Activated CD4-positive, alpha-beta memory T cell treated with anti-CD3 and anti-CD28 coated beads for 36 hours (primary cell): ENCODE measurements around the gene WNT9B. TPM values are rescaled to one million over a fixed set of nuclear protein-coding genes. Genes with fewer than 3 reads are reported as not detected.
"Not testable (repeated sequence)": the region's sequence is repeated elsewhere in the genome, so short reads cannot be mapped to it uniquely, and the experiment has no call there.

ENCODE experiments used
- CTCF ChIA-PET: fragments of 350-600 bp; sonication (Branson Sonifier 250); formaldehyde crosslinking; loops from one replicate; lab custom pipeline; 2021; ENCODE audit warnings: antibody characterized with exemption, inconsistent platforms; lab: Charles Lee
- POLR2A ChIA-PET: fragments of 350-600 bp; sonication (Branson Sonifier 250); formaldehyde crosslinking; loops from one replicate; lab custom pipeline; 2021; ENCODE audit warnings: antibody characterized with exemption; lab: Charles Lee
- DNase-seq: peaks from one replicate; pipeline ENCODE4 v3.0.0-alpha.2; 2020
- H3K27ac Mint-ChIP-seq: one replicate; pipeline ENCODE4 v1.8.0; 2021; ENCODE audit warnings: mixed read lengths
- H3K27me3 Mint-ChIP-seq: one replicate; pipeline ENCODE4 v1.8.0; 2021; ENCODE audit warnings: mixed read lengths
- H3K36me3 Mint-ChIP-seq: one replicate; pipeline ENCODE4 v1.8.0; 2021; ENCODE audit warnings: mixed read lengths
- H3K4me1 Mint-ChIP-seq: one replicate; pipeline ENCODE4 v1.8.0; 2021; ENCODE audit warnings: low read depth, mixed read lengths
- H3K4me3 Mint-ChIP-seq: one replicate; pipeline ENCODE4 v1.8.0; 2021; ENCODE audit warnings: mild to moderate bottlenecking, mixed read lengths
- H3K9me3 Mint-ChIP-seq: one replicate; pipeline ENCODE4 v1.8.0; 2021; ENCODE audit warnings: mixed read lengths
- intact Hi-C: fragments of 100-400 bp; cut with micrococcal nuclease; formaldehyde crosslinking; loops from one replicate; pipeline ENCODE4 v1.15.1; 2023
- total RNA-seq, 2 experiments: library from RNA; stranded (reverse); gene quantifications; one replicate each; pipeline ENCODE4 v1.2.3, GENCODE V29; 2021

WNT9B gene
- total RNA-seq, 2 experiments from 2014 or later = not detected

- H3K9me3 Mint-ChIP-seq = no peaks in the 10 kb centered on the region
- peaks cover 9% of the 10 kb centered on the region for H3K27me3 Mint-ChIP-seq
- H3K4me1 Mint-ChIP-seq = no peaks in the 10 kb centered on the region
- ChIA-PET CTCF (no interaction called here), POLR2A (no interaction called here)
- H3K4me3 Mint-ChIP-seq = no peak overlapping the region
- H3K36me3 Mint-ChIP-seq = no peaks in the 10 kb centered on the region
- intact Hi-C loops = no loop called here
- no peak overlapping the region for H3K27ac Mint-ChIP-seq
- no peak for DNase-seq
These were observed 59.0 kb downstream of the WNT9B start for GRCh38 chr17:46910179-46910927.

- intact Hi-C loops = no loop called here
- Mint-ChIP-seq H3K4me3 (no peak overlapping the region), H3K9me3 (no peaks in the 10 kb centered on the region), H3K27ac (no peak overlapping the region), H3K36me3 (peaks cover 3% of the 10 kb centered on the region), H3K27me3 (peaks cover 7% of the 10 kb centered on the region), H3K4me1 (no peaks in the 10 kb centered on the region)
- CTCF ChIA-PET = interaction anchor here (1.7 kb wide), 1 partner anchor 32 kb away, joined by 3 read pairs; no protein-coding TSS in a partner anchor
- DNase-seq = no peak
- POLR2A ChIA-PET = no interaction called here
These were observed 59.9 kb downstream of the WNT9B start for GRCh38 chr17:46911311-46911710.

GRCh38 chr17:46915596-46915995 lies 64.2 kb downstream of the WNT9B start:
- Mint-ChIP-seq H3K27me3 (peaks cover 2% of the 10 kb centered on the region), H3K4me1 (no peaks in the 10 kb centered on the region), H3K9me3 (peaks cover 2% of the 10 kb centered on the region), H3K4me3 (no peak overlapping the region), H3K27ac (no peak overlapping the region), H3K36me3 (peaks cover 4% of the 10 kb centered on the region)
- DNase-seq = no peak
- POLR2A ChIA-PET = no interaction called here
- intact Hi-C loops = no loop called here
- CTCF ChIA-PET = no interaction called here

- CTCF ChIA-PET = interaction anchor here (2.0 kb wide), 1 partner anchor 25 kb away, joined by 7 read pairs; no protein-coding TSS in a partner anchor
- Mint-ChIP-seq H3K4me3 (no peak overlapping the region), H3K27ac (no peak overlapping the region), H3K4me1 (no peaks in the 10 kb centered on the region), H3K27me3 (no peaks in the 10 kb centered on the region), H3K36me3 (peaks cover 4% of the 10 kb centered on the region), H3K9me3 (peaks cover 2% of the 10 kb centered on the region)
- DNase-seq = no peak
- intact Hi-C loops = no loop called here
- POLR2A ChIA-PET = no interaction called here
These were observed 64.8 kb downstream of the WNT9B start for GRCh38 chr17:46916211-46916610.

- intact Hi-C loops = no loop called here
- DNase-seq = no peak
- ChIA-PET POLR2A (no interaction called here), CTCF (interaction anchor here (2.0 kb wide), 1 partner anchor 25 kb away, joined by 7 read pairs; no protein-coding TSS in a partner anchor)
- Mint-ChIP-seq H3K36me3 (peaks cover 4% of the 10 kb centered on the region), H3K27me3 (no peaks in the 10 kb centered on the region), H3K4me3 (no peak overlapping the region), H3K27ac (no peak overlapping the region), H3K9me3 (peaks cover 2% of the 10 kb centered on the region), H3K4me1 (no peaks in the 10 kb centered on the region)
These were observed 65.2 kb downstream of the WNT9B start for GRCh38 chr17:46916623-46917022.

DNA sequence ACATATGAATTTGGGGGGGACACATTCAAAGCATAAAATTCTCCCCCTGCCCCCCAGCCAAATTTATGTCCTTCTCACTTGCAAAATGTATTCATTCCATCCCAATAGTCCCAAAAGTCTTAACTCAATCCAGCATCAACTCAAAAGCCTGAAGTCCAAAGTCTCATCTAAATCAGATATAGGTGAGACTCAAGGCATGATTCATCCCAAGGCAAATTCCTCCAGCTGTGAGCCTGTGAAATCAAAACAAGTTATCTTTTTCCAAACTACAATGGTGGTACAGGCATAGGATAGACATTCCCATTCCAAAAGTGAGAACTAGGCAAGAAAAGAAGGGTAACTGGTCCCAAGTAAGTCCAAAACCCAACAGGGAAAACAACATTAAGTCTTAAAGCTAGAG lies 65.7 kb downstream of the WNT9B start:
- Mint-ChIP-seq H3K27ac (no peak overlapping the region), H3K4me1 (peaks cover 4% of the 10 kb centered on the region), H3K9me3 (peaks cover 2% of the 10 kb centered on the region), H3K4me3 (no peak overlapping the region), H3K36me3 (peaks cover 4% of the 10 kb centered on the region), H3K27me3 (no peaks in the 10 kb centered on the region)
- ChIA-PET CTCF (interaction anchor here (2.0 kb wide), 1 partner anchor 24 kb away, joined by 7 read pairs; no protein-coding TSS in a partner anchor), POLR2A (no interaction called here)
- intact Hi-C loops = no loop called here
- no peak for DNase-seq

GRCh38 chr17:46917516-46917915 lies 66.1 kb downstream of the WNT9B start:
- ChIA-PET CTCF (interaction anchor here (2.0 kb wide), 1 partner anchor 24 kb away, joined by 7 read pairs; no protein-coding TSS in a partner anchor), POLR2A (no interaction called here)
- Mint-ChIP-seq H3K36me3 (peaks cover 4% of the 10 kb centered on the region), H3K9me3 (peaks cover 2% of the 10 kb centered on the region), H3K27me3 (no peaks in the 10 kb centered on the region), H3K4me3 (no peak overlapping the region), H3K4me1 (peaks cover 6% of the 10 kb centered on the region), H3K27ac (no peak overlapping the region)
- intact Hi-C loops = no loop called here
- DNase-seq = no peak

DNA sequence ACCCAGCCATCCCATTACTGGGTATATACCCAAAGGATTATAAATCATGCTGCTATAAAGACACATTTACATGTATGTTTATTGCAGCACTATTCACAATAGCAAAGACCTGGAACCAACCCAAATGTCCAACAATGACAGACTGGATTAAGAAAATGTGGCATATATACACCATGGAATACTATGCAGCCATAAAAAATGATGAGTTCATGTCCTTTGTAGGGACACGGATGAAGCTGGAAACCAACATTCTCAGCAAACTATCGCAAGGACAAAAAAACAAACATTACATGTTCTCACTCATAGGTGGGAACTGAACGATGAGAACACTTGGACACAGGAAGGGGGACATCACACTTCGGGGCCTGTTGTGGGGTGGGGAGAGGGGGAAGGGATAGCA lies 70.6 kb downstream of the WNT9B start:
- H3K27me3 Mint-ChIP-seq, POLR2A ChIA-PET, H3K36me3 Mint-ChIP-seq, DNase-seq, H3K9me3 Mint-ChIP-seq: not testable (repeated sequence)
- peak overlapping the region; percentile 39 for H3K27ac Mint-ChIP-seq
- intact Hi-C loops = loop anchor here (5.0 kb wide), 1 partner anchor 145 kb away; no protein-coding TSS in a partner anchor
- peaks cover 41% of the 10 kb centered on the region for H3K4me1 Mint-ChIP-seq
- peak overlapping the region; percentile 81 for H3K4me3 Mint-ChIP-seq
- CTCF ChIA-PET = interaction anchor here (2.3 kb wide), 1 partner anchor 19 kb away, joined by 7 read pairs; no protein-coding TSS in a partner anchor

- Mint-ChIP-seq H3K9me3 (no peaks in the 10 kb centered on the region), H3K36me3 (peaks cover 3% of the 10 kb centered on the region), H3K27me3 (no peaks in the 10 kb centered on the region), H3K27ac (peak overlapping the region; percentile 99), H3K4me3 (peak overlapping the region; percentile 81), H3K4me1 (peaks cover 46% of the 10 kb centered on the region)
- ChIA-PET CTCF (no interaction called here), POLR2A (no interaction called here)
- no peak for DNase-seq
- intact Hi-C loops = loop anchor here (5.0 kb wide), 1 partner anchor 145 kb away; no protein-coding TSS in a partner anchor
These were observed 71.1 kb downstream of the WNT9B start for GRCh38 chr17:46922487-46922803.

GRCh38 chr17:46922804-46923635 lies 71.6 kb downstream of the WNT9B start, which contains the start of gene GOSR2:
GOSR2 (plus strand) TSS chr17:46923160; CDS start chr17:46923193, 33 bp downstream.
- Mint-ChIP-seq H3K4me3 (peak within 1 kb of the TSS; percentile 81), H3K27ac (peak within 1 kb of the TSS; percentile 99), H3K36me3 (peaks cover 3% of the 10 kb centered on the region), H3K27me3 (no peaks in the 10 kb centered on the region), H3K4me1 (peaks cover 51% of the 10 kb centered on the region), H3K9me3 (no peaks in the 10 kb centered on the region)
- ChIA-PET POLR2A (no interaction called here), CTCF (no interaction called here)
- peak; percentile 93 for DNase-seq
- intact Hi-C loops = loop anchor here (5.0 kb wide), 1 partner anchor 144 kb away; no protein-coding TSS in a partner anchor

GRCh38 chr17:46925185-46925868 lies 73.9 kb downstream of the WNT9B start:
- Mint-ChIP-seq H3K4me3 (no peak overlapping the region), H3K27ac (no peak overlapping the region), H3K9me3 (no peaks in the 10 kb centered on the region), H3K36me3 (peaks cover 5% of the 10 kb centered on the region), H3K27me3 (no peaks in the 10 kb centered on the region), H3K4me1 (peaks cover 64% of the 10 kb centered on the region)
- intact Hi-C loops = no loop called here
- ChIA-PET CTCF (interaction anchor here (0.7 to 1.0 kb wide), 2 partner anchors 16 to 17 kb away, joined by 3 to 4 read pairs; no protein-coding TSS in a partner anchor), POLR2A (interaction anchor here (0.6 kb wide), 1 partner anchor 20 kb away, joined by 3 read pairs; no protein-coding TSS in a partner anchor)
- DNase-seq = no peak
